Esophagus squamous epithelium (tissue), 5 donors: ENCODE measurements around the gene OGN. TPM values are rescaled to one million over a fixed set of nuclear protein-coding genes. Genes with fewer than 3 reads are reported as not detected.
"Not testable (repeated sequence)": the region's sequence is repeated elsewhere in the genome, so short reads cannot be mapped to it uniquely, and the experiment has no call there.

Experiments
- DNase-seq: peaks from one replicate; lab custom pipeline; 2025; lab: John Stamatoyannopoulos, UW
- H3K27ac ChIP-seq, 4 donors: fragments of 200-600 bp; sonication (generic); one replicate each; pipeline ENCODE4 v1.5.1; 2016 to 2019; ENCODE audit warnings: mild to moderate bottlenecking in 1 of 4
- H3K27me3 ChIP-seq, 4 donors: fragments of 200-600 bp; sonication (generic); 1 replicate in 3 of 4; 2 replicates in 1 of 4; pipeline versions ENCODE4 v1.5.1 to v1.6.0; 2017 to 2021; ENCODE audit warnings: antibody characterized with exemption in 1 of 4
- H3K36me3 ChIP-seq, 3 donors: fragments of 200-600 bp; sonication (generic); one replicate each; pipeline ENCODE4 v1.5.1; 2016 to 2019
- H3K4me1 ChIP-seq, 3 donors: fragments of 200-600 bp; sonication (generic); one replicate each; pipeline ENCODE4 v1.5.1; 2017 to 2019
- H3K4me3 ChIP-seq, 4 donors: fragments of 200-600 bp; sonication (generic); 1 replicate in 3 of 4; 2 replicates in 1 of 4; pipeline ENCODE4 v1.5.1; 2016 to 2019; ENCODE audit warnings: mild to moderate bottlenecking in 2 of 4, moderate library complexity in 1 of 4
- H3K9me3 ChIP-seq, 3 donors: fragments of 200-600 bp; sonication (generic); one replicate each; pipeline ENCODE4 v1.5.1; 2016 to 2019
- POLR2A ChIP-seq, 4 donors: fragments of 450-650 bp; IDR thresholded peaks; one replicate each; pipeline ENCODE4 v1.6.1; 2017; ENCODE audit warnings: antibody characterized with exemption in 4 of 4, mild to moderate bottlenecking in 4 of 4, moderate library complexity in 3 of 4
- WGBS, 2 donors: methylation state at CpG; one replicate each; pipeline ENCODE4 v1.1.5; 2018; 5-methylcytosine and 5-hydroxymethylcytosine counted together
- intact Hi-C: fragments of 100-400 bp; cut with DNase I; formaldehyde crosslinking; loops from one replicate; pipeline ENCODE4 v1.15.0; 2022
- total RNA-seq, 4 donors: library from RNA; depleted of rRNA; stranded (reverse); fragments of >200 nt; gene quantifications; one replicate each; pipeline ENCODE4 v1.1.0, GENCODE V29; 2016
- TF ChIP-seq, protein P1 (sequence below), 6 experiments: fragments of 450-650 bp in 4 of 6; fragments of 200-600 bp in 2 of 6; sonication (generic) in 2 of 6; IDR thresholded peaks; one replicate each; pipeline ENCODE4 v1.5.1; 2016 to 2019; ENCODE audit warnings: antibody characterized with exemption in 6 of 6, mild to moderate bottlenecking in 4 of 6, moderate library complexity in 4 of 6
- donor health status: DM: yes; HTN: yes; CAD: no.

Gene OGN
- total RNA-seq, 4 donors from 2014 or later, result 0.76 to 23.3 (median 3.1) TPM

DNA sequence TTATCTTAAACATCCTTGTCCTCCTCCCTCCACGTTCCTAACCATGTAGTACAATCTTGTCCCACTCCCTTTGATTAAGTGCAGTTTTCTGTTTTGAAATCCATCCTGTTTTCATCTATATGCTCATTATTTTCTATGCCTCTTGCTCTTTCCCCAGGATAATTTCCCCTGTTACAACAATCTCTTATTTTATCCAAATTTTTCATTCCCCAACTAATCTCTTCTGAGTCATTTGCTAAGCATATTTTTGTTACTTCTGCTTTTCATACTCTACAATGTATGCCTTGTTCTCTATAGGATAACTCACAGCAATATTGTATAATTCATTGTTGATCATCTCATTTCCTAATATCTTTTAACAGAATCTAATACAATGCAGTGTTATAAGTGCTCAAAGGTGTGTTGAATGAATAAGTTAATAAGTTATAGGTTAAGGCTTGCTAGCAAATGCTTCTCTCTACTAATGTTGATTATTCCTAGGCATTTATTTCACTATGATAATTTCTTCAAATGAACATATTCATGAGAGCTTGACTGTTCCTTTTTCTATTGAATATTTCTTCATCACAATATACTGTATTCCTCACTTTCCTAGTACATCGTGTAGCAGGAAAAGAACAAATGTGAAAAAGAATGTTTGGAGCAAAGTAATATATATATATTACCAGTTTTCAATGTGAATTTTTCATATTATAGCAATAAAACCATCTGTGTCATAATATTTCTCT lies 18.4 kb upstream of the OGN start:
- 84 to 91% methylated on average over 2 of the region's 2 CpGs for WGBS, 2 donors

DNA sequence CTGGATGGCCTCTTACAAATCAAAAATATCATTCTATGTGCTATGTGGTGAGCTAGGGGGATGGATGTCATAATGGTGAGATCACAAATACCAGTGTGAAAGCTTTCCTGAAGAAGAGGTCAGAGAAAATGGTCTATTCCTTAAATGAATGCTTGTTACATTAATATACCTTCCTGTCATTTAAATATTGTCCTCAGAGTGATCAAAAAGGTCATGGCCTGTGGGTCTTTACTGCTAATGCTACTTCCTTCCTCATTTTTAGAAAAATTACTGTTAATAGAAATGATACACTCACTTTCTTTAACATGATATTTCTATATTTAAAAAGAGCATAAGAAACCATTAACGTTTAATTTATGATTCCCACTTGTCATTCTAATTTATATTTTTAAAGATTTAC lies 10.2 kb upstream of the OGN start:
- DNase-seq, result no peak
- no peak for TF ChIP-seq POLR2A (IDR thresholded peaks at IDR 0.05)
- TF ChIP-seq, protein P1, sequence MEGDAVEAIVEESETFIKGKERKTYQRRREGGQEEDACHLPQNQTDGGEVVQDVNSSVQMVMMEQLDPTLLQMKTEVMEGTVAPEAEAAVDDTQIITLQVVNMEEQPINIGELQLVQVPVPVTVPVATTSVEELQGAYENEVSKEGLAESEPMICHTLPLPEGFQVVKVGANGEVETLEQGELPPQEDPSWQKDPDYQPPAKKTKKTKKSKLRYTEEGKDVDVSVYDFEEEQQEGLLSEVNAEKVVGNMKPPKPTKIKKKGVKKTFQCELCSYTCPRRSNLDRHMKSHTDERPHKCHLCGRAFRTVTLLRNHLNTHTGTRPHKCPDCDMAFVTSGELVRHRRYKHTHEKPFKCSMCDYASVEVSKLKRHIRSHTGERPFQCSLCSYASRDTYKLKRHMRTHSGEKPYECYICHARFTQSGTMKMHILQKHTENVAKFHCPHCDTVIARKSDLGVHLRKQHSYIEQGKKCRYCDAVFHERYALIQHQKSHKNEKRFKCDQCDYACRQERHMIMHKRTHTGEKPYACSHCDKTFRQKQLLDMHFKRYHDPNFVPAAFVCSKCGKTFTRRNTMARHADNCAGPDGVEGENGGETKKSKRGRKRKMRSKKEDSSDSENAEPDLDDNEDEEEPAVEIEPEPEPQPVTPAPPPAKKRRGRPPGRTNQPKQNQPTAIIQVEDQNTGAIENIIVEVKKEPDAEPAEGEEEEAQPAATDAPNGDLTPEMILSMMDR (IDR thresholded peaks at IDR 0.05), result no peak
- H3K27ac ChIP-seq, result no peak overlapping the region
- no peaks in the 10 kb centered on the region for H3K9me3 ChIP-seq
- no peak overlapping the region for H3K4me3 ChIP-seq
- H3K27me3 ChIP-seq, result no peaks in the 10 kb centered on the region
- intact Hi-C loops, result no loop called here
- WGBS, 2 donors, result 40 to 47% methylated on average over 1 of the region's 1 CpG
- no peaks in the 10 kb centered on the region for H3K36me3 ChIP-seq
- H3K4me1 ChIP-seq, result no peaks in the 10 kb centered on the region

More for the DNA sequence above, 18.4 kb upstream of the OGN start:
- Histone ChIP-seq H3K27ac (no peak overlapping the region), H3K4me1 (peaks cover 0 to 17% (median 0%) of the 10 kb centered on the region in 3 donors), H3K36me3 (no peaks in the 10 kb centered on the region), H3K4me3 (peak overlapping the region in 3 of 4 donors; percentile 17 to 47 (median 29)), H3K9me3 (no peaks in the 10 kb centered on the region), H3K27me3 (no peaks in the 10 kb centered on the region)
- DNase-seq, result no peak
- intact Hi-C loops, result no loop called here
- TF ChIP-seq, protein P1 (IDR thresholded peaks at IDR 0.05), result no peak
- no peak for TF ChIP-seq POLR2A (IDR thresholded peaks at IDR 0.05)

DNA sequence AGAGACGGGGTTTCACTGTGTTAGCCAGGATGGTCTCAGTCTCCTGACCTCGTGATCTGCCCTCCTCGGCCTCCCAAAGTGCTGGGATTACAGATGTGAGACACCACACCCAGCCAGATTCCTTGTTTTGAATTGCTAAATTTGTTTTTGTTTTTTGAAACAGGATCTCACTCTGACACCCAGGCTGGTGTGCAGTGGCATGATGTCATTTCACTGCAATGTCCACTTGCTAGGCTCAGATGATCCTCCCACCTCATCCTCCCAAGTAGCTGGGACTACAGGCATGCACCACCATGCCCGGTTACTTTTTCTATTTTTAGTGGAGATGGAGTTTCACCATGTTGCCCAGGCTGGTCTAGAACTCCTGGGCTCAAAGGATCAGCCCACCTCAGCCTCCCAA lies 6.8 kb upstream of the OGN start:
- DNase-seq, intact Hi-C loops, H3K27ac ChIP-seq, H3K4me3 ChIP-seq, H3K4me1 ChIP-seq, H3K9me3 ChIP-seq, H3K36me3 ChIP-seq, H3K27me3 ChIP-seq: not testable (repeated sequence)
- 70 to 88% methylated on average over 4 of the region's 4 CpGs for WGBS, 2 donors

DNA sequence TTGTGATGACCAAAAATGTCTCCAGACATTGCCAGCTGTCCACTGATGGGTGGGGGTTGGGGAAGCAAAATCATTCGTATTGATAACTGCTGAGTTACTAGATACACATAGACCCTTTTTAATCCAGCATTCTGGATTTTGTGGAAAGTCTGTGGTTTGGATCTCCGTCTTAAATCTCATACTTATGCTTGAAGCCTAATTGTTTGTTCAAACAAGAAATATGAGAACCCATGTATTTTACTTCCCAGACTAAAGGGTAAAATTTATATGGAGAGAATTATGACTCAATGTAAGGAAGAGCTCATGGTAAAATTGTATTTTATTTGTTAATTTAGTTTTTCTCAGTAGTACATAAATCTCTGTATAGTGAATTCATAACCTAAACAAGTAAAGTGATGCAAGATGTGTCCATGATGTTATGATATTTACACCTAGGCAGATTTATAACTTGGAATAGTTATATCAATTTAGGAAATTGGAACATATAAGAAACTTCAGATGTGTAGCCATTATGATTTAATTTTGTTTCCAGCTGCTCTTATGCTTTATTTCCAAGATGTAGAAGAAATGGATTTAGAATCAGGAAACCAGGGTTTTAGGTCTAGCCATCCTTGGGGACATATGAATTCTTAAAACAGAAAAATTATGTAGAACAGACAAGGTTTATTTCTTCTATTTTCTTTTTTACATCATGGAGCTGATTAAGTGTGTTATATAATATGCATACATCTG lies 4.5 kb upstream of the OGN start:
- Histone ChIP-seq H3K36me3 (no peaks in the 10 kb centered on the region), H3K4me3 (no peak overlapping the region), H3K27ac (no peak overlapping the region), H3K4me1 (peaks cover 0 to 16% (median 0%) of the 10 kb centered on the region in 3 donors), H3K9me3 (no peaks in the 10 kb centered on the region), H3K27me3 (no peaks in the 10 kb centered on the region)
- DNase-seq, result no peak
- TF ChIP-seq, protein P1 (IDR thresholded peaks at IDR 0.05), result no peak
- TF ChIP-seq POLR2A (IDR thresholded peaks at IDR 0.05), result no peak
- 83 to 97% methylated on average over 2 of the region's 2 CpGs for WGBS, 2 donors
- intact Hi-C loops, result no loop called here

DNA sequence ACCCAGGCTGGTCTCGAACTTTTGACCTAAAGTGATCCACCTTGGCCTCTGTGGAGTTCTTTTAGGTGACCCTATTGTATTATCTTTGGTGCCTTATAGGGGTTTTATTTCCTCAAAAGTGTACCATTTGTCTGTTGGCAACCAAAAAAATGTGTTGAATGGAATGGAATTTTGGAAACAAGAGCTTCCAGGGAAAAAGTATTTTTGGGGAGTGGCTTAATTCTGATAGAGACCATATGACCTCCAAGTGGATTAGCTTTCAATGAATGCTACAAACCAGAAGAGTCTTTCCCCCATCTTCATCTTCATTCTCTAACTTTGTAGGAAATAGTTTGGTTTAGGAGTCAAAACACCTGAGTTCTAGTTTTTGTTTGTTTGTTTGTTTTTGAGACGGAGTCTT lies 3.4 kb upstream of the OGN start:
- Histone ChIP-seq H3K27me3 (no peaks in the 10 kb centered on the region), H3K27ac (no peak overlapping the region), H3K4me1 (peaks cover 0 to 16% (median 0%) of the 10 kb centered on the region in 3 donors), H3K9me3 (no peaks in the 10 kb centered on the region), H3K36me3 (no peaks in the 10 kb centered on the region), H3K4me3 (no peak overlapping the region)
- 91 to 100% methylated on average over 2 of the region's 2 CpGs for WGBS, 2 donors
- DNase-seq, result no peak
- intact Hi-C loops, result no loop called here
- TF ChIP-seq POLR2A (IDR thresholded peaks at IDR 0.05), result no peak
- TF ChIP-seq, protein P1 (IDR thresholded peaks at IDR 0.05), result no peak
